DOHH2 (cell line): ENCODE results near the gene ZPBP.

Experiments used
- H3F3A ChIP-seq: fragments of 200-600 bp; sonication (generic), shearing (Covaris generic); 2 replicates; pipeline ENCODE4 v1.6.0; 2016; ENCODE audit warnings: antibody characterized with exemption, mild to moderate bottlenecking; ENCODE audit not compliant: control insufficient read depth, insufficient read depth
- H3K27ac ChIP-seq: fragments of 200-600 bp; sonication (generic); 2 replicates; pipeline ENCODE4 v1.5.1; 2014; ENCODE audit warnings: low read depth, mild to moderate bottlenecking, low read length, moderate library complexity
- H3K27me3 ChIP-seq: fragments of 200-600 bp; sonication (generic); 2 replicates; pipeline ENCODE4 v1.6.1; 2014; ENCODE audit warnings: mild to moderate bottlenecking, low read length, mixed read lengths; ENCODE audit not compliant: control insufficient read depth
- H3K36me3 ChIP-seq: fragments of 200-600 bp; sonication (generic); 2 replicates; pipeline ENCODE4 v1.6.1; 2014; ENCODE audit warnings: mild to moderate bottlenecking, low read length, moderate library complexity, mixed read lengths; ENCODE audit not compliant: control insufficient read depth
- H3K4me1 ChIP-seq: fragments of 200-600 bp; sonication (generic); 2 replicates; pipeline ENCODE4 v1.6.1; 2014; ENCODE audit warnings: mild to moderate bottlenecking, low read length, mixed read lengths; ENCODE audit not compliant: control insufficient read depth
- H3K4me2 ChIP-seq: fragments of 200-600 bp; sonication (generic); 2 replicates; pipeline ENCODE4 v1.6.0; 2014; ENCODE audit warnings: mild to moderate bottlenecking, low read length, moderate library complexity
- H3K4me3 ChIP-seq: fragments of 200-600 bp; sonication (generic); 2 replicates; pipeline ENCODE4 v1.5.1; 2014; ENCODE audit warnings: mild to moderate bottlenecking, low read length, mixed read lengths
- H3K79me2 ChIP-seq: fragments of 200-600 bp; sonication (generic); 2 replicates; pipeline ENCODE4 v1.6.1; 2014; ENCODE audit warnings: mild to moderate bottlenecking, low read length, mixed read lengths; ENCODE audit not compliant: control insufficient read depth
- H3K9me2 ChIP-seq: fragments of 200-600 bp; sonication (generic); replicated peaks from 2 replicates; pipeline ENCODE4 v1.6.1; 2014; ENCODE audit warnings: mild to moderate bottlenecking, low read length, mixed read lengths; ENCODE audit not compliant: control insufficient read depth
- H3K9me3 ChIP-seq: fragments of 200-600 bp; sonication (generic); 2 replicates; pipeline ENCODE4 v1.6.1; 2014; ENCODE audit warnings: antibody characterized with exemption, low read length, mixed read lengths; ENCODE audit not compliant: control insufficient read depth, insufficient read depth
- H4K20me1 ChIP-seq: fragments of 200-600 bp; sonication (generic); 2 replicates; pipeline ENCODE4 v1.6.0; 2014; ENCODE audit warnings: low read depth, mild to moderate bottlenecking, antibody characterized with exemption, low read length, moderate library complexity; ENCODE audit not compliant: control insufficient read depth, insufficient read depth
- EZH2phosphoT487 ChIP-seq: fragments of 200-600 bp; sonication (generic); IDR thresholded peaks from 2 replicates; pipeline ENCODE4 v1.6.1; 2017; ENCODE audit warnings: borderline replicate concordance, mild to moderate bottlenecking, antibody characterized with exemption, low read length, moderate library complexity, mixed read lengths
- TF ChIP-seq, protein P1 (sequence below): fragments of 200-600 bp; sonication (generic); IDR thresholded peaks from one replicate; pipeline ENCODE4 v1.5.1; 2014; ENCODE audit warnings: antibody characterized with exemption, mild to moderate bottlenecking, low read depth, low read length; ENCODE audit not compliant: poor library complexity, severe bottlenecking

The ZPBP gene

DNA sequence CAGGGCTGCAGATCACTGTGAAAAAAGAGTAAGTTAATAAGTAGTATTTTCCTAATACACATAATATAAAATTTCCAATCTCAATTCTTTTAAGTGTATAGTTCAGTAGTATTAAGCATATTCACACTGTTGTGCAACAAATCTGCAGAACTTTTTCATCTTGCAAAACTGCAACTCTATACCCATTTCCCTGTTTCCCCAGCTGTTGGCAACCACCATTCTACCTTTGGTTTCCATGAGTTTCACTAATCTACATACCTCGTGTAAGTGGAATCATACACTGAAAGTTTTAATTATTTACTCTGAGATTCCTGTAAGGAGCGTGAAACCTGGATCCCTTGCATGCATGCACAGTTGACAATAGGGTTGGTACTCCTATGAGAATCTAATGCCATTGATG lies 155.4 kb downstream of the ZPBP start:
- TF ChIP-seq, protein P1, sequence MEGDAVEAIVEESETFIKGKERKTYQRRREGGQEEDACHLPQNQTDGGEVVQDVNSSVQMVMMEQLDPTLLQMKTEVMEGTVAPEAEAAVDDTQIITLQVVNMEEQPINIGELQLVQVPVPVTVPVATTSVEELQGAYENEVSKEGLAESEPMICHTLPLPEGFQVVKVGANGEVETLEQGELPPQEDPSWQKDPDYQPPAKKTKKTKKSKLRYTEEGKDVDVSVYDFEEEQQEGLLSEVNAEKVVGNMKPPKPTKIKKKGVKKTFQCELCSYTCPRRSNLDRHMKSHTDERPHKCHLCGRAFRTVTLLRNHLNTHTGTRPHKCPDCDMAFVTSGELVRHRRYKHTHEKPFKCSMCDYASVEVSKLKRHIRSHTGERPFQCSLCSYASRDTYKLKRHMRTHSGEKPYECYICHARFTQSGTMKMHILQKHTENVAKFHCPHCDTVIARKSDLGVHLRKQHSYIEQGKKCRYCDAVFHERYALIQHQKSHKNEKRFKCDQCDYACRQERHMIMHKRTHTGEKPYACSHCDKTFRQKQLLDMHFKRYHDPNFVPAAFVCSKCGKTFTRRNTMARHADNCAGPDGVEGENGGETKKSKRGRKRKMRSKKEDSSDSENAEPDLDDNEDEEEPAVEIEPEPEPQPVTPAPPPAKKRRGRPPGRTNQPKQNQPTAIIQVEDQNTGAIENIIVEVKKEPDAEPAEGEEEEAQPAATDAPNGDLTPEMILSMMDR = no peak
- TF ChIP-seq EZH2phosphoT487 = no peak

DNA sequence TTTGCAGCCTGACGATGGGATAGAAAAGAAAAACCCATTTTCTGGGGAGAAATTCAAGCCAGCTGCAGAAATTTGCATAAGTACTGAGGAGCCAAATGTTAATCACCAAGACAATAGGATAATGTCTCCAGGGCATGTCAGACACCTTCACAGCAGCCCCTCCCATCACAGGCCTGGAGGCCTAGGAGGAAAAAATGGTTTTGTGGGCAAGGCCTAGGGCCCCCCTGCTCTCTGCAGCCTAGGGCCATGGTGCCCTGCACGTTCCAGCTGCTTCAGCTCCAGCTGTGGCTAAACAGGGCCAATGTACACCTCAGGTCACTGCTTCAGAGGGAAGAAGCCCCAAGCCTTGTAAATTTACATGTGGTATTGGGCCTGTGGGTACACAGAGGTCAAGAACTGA lies 161.4 kb downstream of the ZPBP start:
- Histone ChIP-seq H3K36me3 (no peaks in the 10 kb centered on the region), H3K9me2 (no peaks in the 10 kb centered on the region), H3K4me3 (no peak overlapping the region), H3K79me2 (no peaks in the 10 kb centered on the region), H3K4me1 (no peaks in the 10 kb centered on the region), H3K27me3 (no peaks in the 10 kb centered on the region), H4K20me1 (no peaks in the 10 kb centered on the region), H3F3A (no peaks in the 10 kb centered on the region), H3K27ac (no peak overlapping the region), H3K9me3 (peaks cover 11% of the 10 kb centered on the region), H3K4me2 (no peak overlapping the region)
- TF ChIP-seq, protein P1 = no peak
- no peak for TF ChIP-seq EZH2phosphoT487

More for the DNA sequence above, 155.4 kb downstream of the ZPBP start:
- Histone ChIP-seq H3K27ac (no peak overlapping the region), H3K4me3 (no peak overlapping the region), H3K36me3 (no peaks in the 10 kb centered on the region), H3K79me2 (no peaks in the 10 kb centered on the region), H4K20me1 (no peaks in the 10 kb centered on the region), H3F3A (no peaks in the 10 kb centered on the region), H3K9me3 (peaks cover 2% of the 10 kb centered on the region), H3K4me1 (no peaks in the 10 kb centered on the region), H3K9me2 (no peaks in the 10 kb centered on the region), H3K4me2 (no peak overlapping the region), H3K27me3 (no peaks in the 10 kb centered on the region)

DNA sequence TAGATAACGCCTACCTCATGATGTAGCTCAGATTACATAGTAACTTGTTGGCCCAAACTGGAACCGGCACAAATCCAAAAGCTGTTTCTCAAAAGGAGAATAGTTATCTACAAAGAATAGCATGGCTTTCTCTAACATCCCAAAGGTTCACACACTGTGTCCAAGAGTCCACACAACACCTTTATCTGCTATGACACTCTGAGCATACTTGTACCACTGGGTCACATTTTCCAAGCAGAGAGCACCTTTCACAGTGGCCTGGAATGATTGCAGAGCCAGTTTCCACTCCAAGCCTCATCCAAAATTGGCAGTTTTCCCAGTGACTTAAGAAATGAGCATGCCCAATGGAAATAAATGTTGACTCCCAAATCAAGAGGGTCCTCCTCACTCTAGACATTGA lies 164.3 kb downstream of the ZPBP start:
- no peak overlapping the region for H3K4me3 ChIP-seq
- no peaks in the 10 kb centered on the region for H3K27me3 ChIP-seq
- no peaks in the 10 kb centered on the region for H3K79me2 ChIP-seq
- H3F3A ChIP-seq = no peaks in the 10 kb centered on the region
- no peaks in the 10 kb centered on the region for H4K20me1 ChIP-seq
- no peak overlapping the region for H3K27ac ChIP-seq
- H3K36me3 ChIP-seq = no peaks in the 10 kb centered on the region
- TF ChIP-seq, protein P1 = no peak
- no peak for TF ChIP-seq EZH2phosphoT487
- H3K9me3 ChIP-seq = peaks cover 11% of the 10 kb centered on the region
- no peaks in the 10 kb centered on the region for H3K9me2 ChIP-seq
- H3K4me1 ChIP-seq = no peaks in the 10 kb centered on the region
- no peak overlapping the region for H3K4me2 ChIP-seq

DNA sequence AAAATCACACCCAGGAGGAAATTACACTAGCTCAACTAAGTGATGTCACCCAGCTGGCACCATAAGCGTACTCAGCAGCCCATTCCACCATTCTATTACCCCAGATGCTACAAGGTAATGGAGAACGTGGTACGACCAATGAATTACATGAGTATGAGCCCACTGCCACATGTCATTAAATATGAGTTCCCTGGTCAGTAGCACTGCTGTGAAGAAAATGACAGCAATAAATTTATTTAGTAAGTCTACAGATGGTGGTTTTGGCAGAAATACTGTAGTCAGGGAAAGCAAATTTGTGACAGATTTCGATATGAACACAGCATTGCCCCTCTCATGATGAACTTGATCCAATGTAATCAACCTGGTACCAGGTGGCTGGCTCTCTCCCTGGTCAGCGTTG lies 165.4 kb downstream of the ZPBP start:
- Histone ChIP-seq H4K20me1 (no peaks in the 10 kb centered on the region), H3K4me1 (no peaks in the 10 kb centered on the region), H3K4me3 (no peak overlapping the region), H3K27ac (no peak overlapping the region), H3K36me3 (no peaks in the 10 kb centered on the region), H3F3A (no peaks in the 10 kb centered on the region), H3K9me2 (no peaks in the 10 kb centered on the region), H3K27me3 (no peaks in the 10 kb centered on the region), H3K79me2 (no peaks in the 10 kb centered on the region), H3K4me2 (no peak overlapping the region), H3K9me3 (peaks cover 8% of the 10 kb centered on the region)
- no peak for TF ChIP-seq EZH2phosphoT487
